Measurements from ENCODE around the gene TRMT44.

DNA sequence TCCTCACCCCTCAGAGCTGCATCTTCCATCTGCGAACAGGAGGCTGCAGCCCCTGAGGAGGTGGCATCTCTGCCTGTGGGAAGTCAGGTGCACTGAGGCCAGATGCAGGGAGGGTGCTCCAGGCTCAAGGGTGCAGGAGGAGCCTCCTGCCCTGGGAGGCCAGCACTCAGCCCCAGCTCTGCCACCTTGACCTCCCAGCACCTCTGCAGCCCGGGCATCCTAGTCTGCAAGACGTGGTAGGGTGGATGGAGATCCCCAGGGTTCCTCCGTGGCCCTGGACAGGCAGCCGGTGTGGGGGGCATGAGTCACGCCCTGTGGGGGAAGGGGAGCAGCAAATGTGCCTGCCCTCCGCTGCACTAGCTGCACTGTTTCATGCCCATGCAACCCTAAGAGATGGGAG is 64.7 kb downstream of the TRMT44 start:
- TF ChIP-seq, protein P1, sequence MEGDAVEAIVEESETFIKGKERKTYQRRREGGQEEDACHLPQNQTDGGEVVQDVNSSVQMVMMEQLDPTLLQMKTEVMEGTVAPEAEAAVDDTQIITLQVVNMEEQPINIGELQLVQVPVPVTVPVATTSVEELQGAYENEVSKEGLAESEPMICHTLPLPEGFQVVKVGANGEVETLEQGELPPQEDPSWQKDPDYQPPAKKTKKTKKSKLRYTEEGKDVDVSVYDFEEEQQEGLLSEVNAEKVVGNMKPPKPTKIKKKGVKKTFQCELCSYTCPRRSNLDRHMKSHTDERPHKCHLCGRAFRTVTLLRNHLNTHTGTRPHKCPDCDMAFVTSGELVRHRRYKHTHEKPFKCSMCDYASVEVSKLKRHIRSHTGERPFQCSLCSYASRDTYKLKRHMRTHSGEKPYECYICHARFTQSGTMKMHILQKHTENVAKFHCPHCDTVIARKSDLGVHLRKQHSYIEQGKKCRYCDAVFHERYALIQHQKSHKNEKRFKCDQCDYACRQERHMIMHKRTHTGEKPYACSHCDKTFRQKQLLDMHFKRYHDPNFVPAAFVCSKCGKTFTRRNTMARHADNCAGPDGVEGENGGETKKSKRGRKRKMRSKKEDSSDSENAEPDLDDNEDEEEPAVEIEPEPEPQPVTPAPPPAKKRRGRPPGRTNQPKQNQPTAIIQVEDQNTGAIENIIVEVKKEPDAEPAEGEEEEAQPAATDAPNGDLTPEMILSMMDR (IDR thresholded peaks at IDR 0.05): no peak
- TF ChIP-seq POLR2A (IDR thresholded peaks at IDR 0.05): no peak
- TF ChIP-seq POLR2AphosphoS5 (IDR thresholded peaks at IDR 0.05): no peak

All from suprapubic skin (tissue), 4 donors.